GM10847 (cell line): ENCODE results near the gene RHOBTB3.

Source experiments
- POLR2A ChIP-seq: IDR thresholded peaks from 2 replicates; pipeline ENCODE4 v1.6.1; 2011; ENCODE audit not compliant: insufficient read length; ENCODE audit errors: extremely low read depth

The RHOBTB3 gene

GRCh38 chr5:95730730-95731570, at the start of gene RHOBTB3:
TSS of gene RHOBTB3 (plus strand) at chr5:95731336. CDS start at chr5:95731683, 347 bp downstream.
- no peak for TF ChIP-seq POLR2A

- TF ChIP-seq POLR2A, result no peak
Observed at GRCh38 chr5:95682891-95683290, 48.2 kb upstream of the RHOBTB3 start, which contains the start of gene SPATA9. TSS of gene SPATA9 (minus strand) at chr5:95682991. CDS start at chr5:95682854, 137 bp downstream.

- TF ChIP-seq POLR2A, result no peak
Observed at GRCh38 chr5:95684361-95684760, 46.8 kb upstream of the RHOBTB3 start.

GRCh38 chr5:95686651-95687050, 44.5 kb upstream of the RHOBTB3 start:
- TF ChIP-seq POLR2A, result no peak

GRCh38 chr5:95689680-95690079, 41.5 kb upstream of the RHOBTB3 start:
- no peak for TF ChIP-seq POLR2A

- TF ChIP-seq POLR2A, result no peak
Observed at GRCh38 chr5:95690333-95690732, 40.8 kb upstream of the RHOBTB3 start.

- TF ChIP-seq POLR2A, result no peak
Observed at GRCh38 chr5:95697781-95698681, 33.1 kb upstream of the RHOBTB3 start.

- no peak for TF ChIP-seq POLR2A
Observed at GRCh38 chr5:95699337-95699736, 31.8 kb upstream of the RHOBTB3 start.

GRCh38 chr5:95701074-95701473, 30.1 kb upstream of the RHOBTB3 start:
- no peak for TF ChIP-seq POLR2A

- TF ChIP-seq POLR2A, result no peak
Observed at GRCh38 chr5:95704150-95704549, 27.0 kb upstream of the RHOBTB3 start.

- TF ChIP-seq POLR2A, result no peak
Observed at GRCh38 chr5:95707055-95707454, 24.1 kb upstream of the RHOBTB3 start.

GRCh38 chr5:95708876-95709275, 22.3 kb upstream of the RHOBTB3 start:
- TF ChIP-seq POLR2A, result no peak

- TF ChIP-seq POLR2A, result no peak
Observed at GRCh38 chr5:95709967-95710650, 21.0 kb upstream of the RHOBTB3 start.

- no peak for TF ChIP-seq POLR2A
Observed at GRCh38 chr5:95711501-95712346, 19.4 kb upstream of the RHOBTB3 start.
